GM23338 (cell line): Measurements from ENCODE around the gene TAF3.

Experiments used
- CTCF ChIP-seq, 2 experiments: fragments of 200-600 bp in 1 of 2; sonication (generic) in 1 of 2; conservative IDR thresholded peaks; 2 replicates each; pipeline versions ENCODE4 v1.5.1 to v1.6.1; 2016 to 2017; ENCODE audit warnings: antibody characterized with exemption in 2 of 2, low read depth in 2 of 2, mild to moderate bottlenecking in 2 of 2, moderate library complexity in 1 of 2
- POLR2AphosphoS5 ChIP-seq: IDR thresholded peaks from 2 replicates; pipeline ENCODE4 v1.6.1; 2016; ENCODE audit warnings: antibody characterized with exemption, low read depth

DNA sequence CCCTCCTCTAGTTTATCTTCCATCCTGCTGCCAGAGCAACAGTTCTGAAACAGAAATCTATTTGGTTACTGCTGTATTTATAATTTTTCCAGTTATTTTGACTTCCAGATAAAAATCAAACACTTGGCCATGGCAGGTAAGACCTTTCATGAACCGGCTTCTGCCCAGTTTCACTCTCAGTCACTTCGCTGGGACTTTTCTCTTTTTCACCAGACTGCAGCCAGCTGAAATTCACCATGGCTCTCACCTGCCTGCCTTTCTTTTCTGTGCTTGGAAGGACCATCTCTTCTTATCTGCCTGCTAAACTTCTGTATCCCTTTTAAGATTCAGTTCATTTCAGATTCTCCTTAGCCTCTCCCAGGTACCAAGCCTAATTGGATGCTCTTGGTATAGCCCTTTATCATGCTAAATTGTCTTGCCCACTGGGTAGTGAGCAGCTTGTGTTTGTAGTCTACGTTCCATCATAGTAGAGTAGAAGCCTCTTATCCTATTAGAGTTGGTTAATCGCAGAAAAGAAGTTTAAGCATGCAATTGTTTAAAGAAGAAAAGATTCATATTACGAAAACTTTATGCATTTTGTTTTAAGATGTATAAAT, 71.7 kb downstream of the TAF3 start:
- TF ChIP-seq POLR2AphosphoS5 (no peak), CTCF (conservative IDR thresholded peaks at IDR 0.05; ENCODE audit: low read depth in 2 of 2) (no peak)
